ENCODE results near the gene ANO10.

Gene ANO10

GRCh38 chr3:43340403-43340802 is 281.4 kb downstream of the ANO10 start:
- DNase-seq: no peak

DNA sequence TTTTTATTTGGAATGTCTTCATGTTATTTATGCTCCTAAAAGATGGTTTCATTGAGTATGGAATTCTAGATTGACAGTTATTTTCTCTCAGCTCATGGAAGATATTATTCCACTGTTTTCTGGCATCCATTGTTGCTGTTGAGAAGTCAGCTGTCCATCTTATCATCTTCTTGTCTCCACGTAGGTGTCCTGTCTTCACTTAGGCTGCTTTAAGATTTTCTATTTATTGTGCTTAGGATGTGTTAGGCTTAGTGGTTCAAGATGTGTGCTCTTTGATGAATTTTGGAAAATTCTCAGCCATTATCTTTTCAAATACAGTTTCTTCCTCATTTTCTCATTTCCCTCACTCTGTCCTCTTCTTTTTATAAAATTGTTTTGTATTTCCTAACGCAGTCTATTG is 283.5 kb downstream of the ANO10 start:
- DNase-seq: no peak

GRCh38 chr3:43335799-43336198 is 286.0 kb downstream of the ANO10 start:
- no peak for DNase-seq

DNA sequence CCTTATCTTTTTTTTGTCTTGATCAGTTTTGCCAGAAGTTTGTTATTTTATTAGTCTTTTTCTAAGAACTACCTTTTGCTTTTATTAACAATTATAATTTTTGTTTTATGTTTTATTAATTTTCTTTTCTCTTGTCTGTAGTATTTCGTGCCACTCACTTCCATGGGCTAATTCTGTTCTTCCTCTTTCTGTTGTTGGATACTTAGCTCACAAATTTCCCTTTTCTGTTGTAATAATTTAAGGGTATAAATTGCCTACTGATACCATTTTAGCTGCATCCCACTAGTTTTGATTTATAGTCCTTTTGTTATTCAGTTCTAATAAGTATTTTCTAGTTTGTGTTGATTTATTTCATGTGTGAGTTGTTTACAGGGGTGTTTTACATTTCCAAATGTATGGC is 286.8 kb downstream of the ANO10 start:
- DNase-seq: no peak

GRCh38 chr3:43331381-43331780 is 290.4 kb downstream of the ANO10 start:
- DNase-seq: no peak

- DNase-seq: no peak
Measured at GRCh38 chr3:43330981-43331380, 290.8 kb downstream of the ANO10 start.

GRCh38 chr3:43328653-43329052 is 293.2 kb downstream of the ANO10 start:
- DNase-seq: no peak

DNA sequence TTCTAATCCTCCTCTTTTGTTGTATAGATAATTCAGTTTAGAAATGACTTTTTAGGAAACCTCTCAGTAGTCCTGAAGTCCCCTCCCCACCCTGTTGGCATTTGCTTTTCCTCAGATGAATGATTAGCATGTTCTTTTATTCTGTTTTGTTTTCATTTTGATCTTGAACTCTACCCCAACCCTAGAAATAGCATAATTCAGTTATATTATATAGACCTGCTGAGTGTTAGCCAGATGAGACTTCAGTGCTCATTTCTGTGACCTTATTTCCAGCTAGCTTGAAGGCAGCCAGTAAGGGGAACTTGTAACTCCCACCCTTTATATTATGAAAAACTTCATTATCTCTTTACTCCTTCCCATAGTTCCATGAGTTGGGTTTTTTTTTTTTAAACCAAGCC is 294.2 kb downstream of the ANO10 start:
- no peak for DNase-seq

DNA sequence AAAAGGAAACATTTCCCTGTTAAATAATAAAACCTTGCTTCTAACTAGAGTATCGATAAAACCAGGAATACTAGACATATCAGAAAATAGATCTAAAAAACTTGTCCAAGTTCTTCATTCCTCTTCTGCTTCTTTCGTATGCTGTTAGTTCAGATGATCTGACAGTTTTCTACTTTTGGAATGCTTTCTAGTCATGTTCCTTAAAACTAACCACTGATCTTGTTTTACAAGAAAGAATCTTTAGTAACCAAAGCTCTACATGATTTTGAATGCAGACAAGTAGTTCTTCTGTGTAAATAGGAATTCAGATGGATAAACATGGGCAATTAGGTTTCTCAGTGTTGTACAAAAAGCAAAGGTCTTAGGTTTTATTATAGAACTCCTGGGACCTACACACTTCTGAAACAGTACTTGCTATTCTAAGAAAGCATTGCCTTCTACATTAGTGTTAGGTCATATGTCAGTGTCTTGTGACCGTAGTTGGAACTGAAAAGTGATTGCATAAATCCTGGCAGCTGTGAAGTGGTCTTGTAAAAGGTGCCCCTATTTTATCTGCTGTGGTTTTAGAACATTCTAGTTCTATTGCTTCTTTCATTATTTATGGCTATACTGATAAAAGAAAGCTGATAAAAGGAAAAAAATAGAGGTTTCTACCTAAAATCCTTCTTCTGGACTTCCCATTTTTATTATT is 294.8 kb downstream of the ANO10 start:
- no peak for DNase-seq

DNA sequence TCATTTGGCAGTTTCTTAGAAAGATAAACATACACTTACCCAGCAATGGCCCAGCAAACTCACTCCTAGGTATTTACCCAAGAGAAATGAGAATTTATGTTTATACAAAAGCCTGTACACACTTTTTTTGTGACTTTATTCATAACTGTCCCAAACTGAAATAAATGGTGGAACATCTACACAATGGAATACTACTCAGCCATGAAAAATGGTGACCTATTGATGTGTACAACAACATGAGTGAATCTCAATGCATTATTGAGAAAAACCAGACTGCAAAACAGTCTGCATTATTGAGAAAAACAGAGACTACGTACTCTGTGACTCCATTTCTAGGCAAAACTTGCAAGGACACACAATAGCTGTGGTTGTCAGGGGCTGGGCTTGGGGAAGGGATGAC is 298.3 kb downstream of the ANO10 start:
- DNase-seq: no peak

DNA sequence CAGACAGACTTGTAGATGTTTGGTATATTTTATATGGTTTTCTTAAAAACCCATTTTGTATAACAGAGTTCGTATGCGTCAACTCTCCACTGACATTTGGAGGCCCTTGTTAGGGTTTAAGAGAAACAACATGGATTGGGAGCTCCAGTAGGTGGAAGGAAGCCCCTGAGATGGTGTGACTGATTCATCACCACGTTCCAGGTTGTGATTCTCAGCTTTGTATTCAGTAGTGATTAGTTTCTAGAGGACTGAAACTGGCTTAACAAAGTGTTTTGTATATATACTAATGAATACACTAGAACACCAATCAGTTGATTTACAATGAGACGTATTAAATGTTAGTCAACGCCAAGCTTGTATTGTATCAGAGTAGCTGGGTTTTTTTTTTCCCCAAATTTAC is 301.5 kb downstream of the ANO10 start:
- no peak for DNase-seq

DNA sequence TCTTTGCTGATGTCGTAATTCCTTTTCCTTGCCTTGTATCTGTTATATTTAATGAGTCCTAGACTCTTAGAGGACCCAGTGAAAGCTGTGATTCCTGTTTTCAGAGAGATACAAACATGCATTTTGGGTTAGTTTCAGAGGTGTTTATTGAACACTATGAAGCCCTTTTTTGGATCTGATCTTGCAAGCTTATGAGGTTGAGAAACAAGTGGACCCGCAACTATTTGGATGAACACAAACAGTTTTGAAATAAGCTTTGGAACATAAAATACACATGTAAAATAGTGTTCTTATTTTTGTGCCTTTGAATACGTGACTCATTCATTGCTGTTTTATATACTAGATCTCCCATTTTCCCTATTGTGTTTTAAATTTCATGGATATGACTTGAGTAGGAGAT is 302.0 kb downstream of the ANO10 start:
- no peak for DNase-seq

DNA sequence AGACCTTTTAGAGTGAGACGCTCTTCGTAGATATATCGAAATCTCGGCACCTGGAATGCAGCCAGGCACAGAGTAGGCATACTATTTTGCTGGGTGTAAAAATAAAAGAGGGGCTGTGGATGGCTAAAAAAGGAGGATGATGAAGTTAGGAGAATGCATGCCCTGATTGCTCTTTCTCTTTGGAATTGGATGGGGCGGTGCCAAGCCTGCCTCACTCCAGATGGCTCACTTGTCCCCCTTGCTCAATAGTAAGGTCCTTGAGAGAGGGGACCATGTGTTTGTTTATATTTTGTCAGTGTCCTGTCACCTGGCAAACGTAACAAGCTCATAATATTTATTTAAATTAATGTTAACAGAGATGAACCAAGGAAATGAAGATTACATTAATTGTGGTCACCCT is 302.4 kb downstream of the ANO10 start:
- DNase-seq: no peak

DNA sequence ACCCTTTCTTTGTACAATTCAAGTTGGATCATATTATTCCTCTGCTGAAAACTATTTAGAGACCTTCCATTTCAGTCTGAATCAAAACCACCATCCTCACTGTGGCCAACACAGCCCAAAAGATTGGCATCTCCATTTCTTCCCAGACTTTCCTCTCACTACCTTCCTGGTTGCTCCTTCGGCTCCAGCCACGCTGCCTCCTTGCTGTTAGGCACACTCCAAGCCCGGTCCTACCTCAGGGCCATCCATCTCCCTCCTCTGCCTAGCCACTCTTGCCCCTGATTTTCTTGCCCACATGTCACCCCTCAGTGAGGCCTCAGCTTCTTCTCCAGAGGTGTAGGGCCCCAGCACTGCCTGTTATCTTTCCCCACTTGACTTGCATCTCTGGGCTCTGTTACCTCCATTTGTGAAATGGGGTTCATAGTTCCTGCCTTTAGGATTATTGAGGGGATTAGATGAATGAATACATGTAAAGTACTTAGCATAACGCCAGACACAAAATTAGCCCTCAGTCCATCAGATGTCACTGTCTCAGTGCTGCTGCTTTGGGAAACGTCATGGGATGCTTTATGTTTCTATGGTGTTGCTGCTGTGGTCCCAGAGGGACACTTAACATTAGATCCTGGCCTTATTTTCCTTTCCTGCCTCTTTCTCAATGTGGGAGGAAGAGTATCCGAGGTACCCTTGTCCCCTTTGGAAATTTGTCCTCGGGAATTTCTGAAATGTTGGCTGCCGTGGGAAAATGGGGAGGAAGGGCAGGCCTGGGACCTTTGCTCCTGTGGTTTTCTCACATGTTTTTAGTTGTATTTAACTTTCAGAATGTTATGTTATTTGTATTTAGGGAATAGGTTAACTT is 304.1 kb downstream of the ANO10 start:
- DNase-seq: no peak

- no peak for DNase-seq
Measured at GRCh38 chr3:43316783-43317460, 304.9 kb downstream of the ANO10 start.

Measured in NCI-H146 (cell line).